ENCODE measurements around the gene KLHL14. TPM values are rescaled to one million over a fixed set of nuclear protein-coding genes. Genes with fewer than 3 reads are reported as not detected.

Gene KLHL14
- total RNA-seq, 4 donors from 2014 or later: 0.14 to 0.75 (median 0.64) TPM; not detected in 1

DNA sequence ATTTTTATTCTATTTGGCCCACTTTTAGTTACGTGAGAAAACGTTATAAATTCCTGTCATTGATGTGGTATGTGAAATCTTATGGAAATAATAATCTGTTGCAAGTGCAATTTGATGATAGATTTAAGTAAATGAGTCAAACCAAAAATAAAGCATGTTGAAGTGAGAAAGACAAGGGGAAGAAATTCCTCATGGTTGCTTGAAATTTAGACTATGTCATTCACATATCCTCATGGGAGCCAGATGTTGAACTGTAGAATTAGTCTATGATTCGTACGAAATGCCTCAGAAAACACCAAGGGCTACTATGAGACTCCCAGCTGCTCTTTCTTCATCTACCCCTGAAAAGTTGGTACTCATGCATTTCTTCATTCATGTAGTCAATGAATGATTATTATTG is 55.7 kb downstream of the KLHL14 start:
- in situ Hi-C loops (cut with MboI; ENCODE audit: low pct_ligation_motif_present in 1 of 4, low pct_unique_long_range_greater_than_20kb in 1 of 4, low sequenced_read_pairs in 3 of 4): loop anchor here in 1 of 4 donors (25.0 kb wide), 1 partner anchor 220 kb away; no protein-coding TSS in a partner anchor

DNA sequence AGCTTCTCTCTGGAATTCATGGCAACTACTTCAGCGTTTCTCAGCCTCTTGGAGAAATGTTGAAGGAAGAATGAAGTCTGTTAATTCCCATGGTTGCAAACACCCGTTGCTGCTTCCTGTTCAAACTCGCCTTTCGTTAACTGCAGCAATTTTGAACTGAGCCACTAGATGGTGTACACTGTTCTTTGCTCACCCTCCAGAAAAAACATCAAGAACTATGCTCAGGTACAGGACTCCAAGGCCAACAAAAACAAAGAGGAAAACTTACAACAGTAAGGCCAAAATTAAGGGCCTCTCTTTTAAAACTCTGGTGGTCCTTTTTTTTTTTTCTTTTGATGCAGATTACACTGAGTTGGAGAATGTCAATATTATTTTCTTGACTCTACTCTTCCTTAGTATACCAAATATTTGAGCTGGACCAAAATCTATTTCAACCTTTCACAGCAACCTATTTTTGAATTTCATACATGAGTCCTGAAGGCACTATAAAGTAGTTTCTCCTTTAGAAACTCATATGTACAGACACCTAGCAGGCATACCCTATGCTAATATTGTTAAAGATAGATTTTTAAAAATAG is 58.2 kb downstream of the KLHL14 start:
- DNase-seq: peak; percentile 31
- H3K27me3 ChIP-seq: no peaks in the 10 kb centered on the region
- H3K4me3 ChIP-seq: no peak overlapping the region
- in situ Hi-C loops (cut with MboI; ENCODE audit: low pct_ligation_motif_present in 1 of 4, low pct_unique_long_range_greater_than_20kb in 1 of 4, low sequenced_read_pairs in 3 of 4) (loop anchor here in 1 of 4 donors (25.0 kb wide), 1 partner anchor 223 kb away; no protein-coding TSS in a partner anchor), intact Hi-C loops (cut with DNase I; ENCODE audit: low total_unique reads) (no loop called here)
- no peaks in the 10 kb centered on the region for H3K36me3 ChIP-seq
- H3K9me3 ChIP-seq: no peaks in the 10 kb centered on the region
- no peaks in the 10 kb centered on the region for H3K4me1 ChIP-seq
- TF ChIP-seq POLR2A (IDR thresholded peaks at IDR 0.05) (no peak), POLR2AphosphoS5 (IDR thresholded peaks at IDR 0.05) (no peak), EP300 (IDR thresholded peaks at IDR 0.05; ENCODE audit: low read depth) (no peak)
- TF ChIP-seq, protein P1, sequence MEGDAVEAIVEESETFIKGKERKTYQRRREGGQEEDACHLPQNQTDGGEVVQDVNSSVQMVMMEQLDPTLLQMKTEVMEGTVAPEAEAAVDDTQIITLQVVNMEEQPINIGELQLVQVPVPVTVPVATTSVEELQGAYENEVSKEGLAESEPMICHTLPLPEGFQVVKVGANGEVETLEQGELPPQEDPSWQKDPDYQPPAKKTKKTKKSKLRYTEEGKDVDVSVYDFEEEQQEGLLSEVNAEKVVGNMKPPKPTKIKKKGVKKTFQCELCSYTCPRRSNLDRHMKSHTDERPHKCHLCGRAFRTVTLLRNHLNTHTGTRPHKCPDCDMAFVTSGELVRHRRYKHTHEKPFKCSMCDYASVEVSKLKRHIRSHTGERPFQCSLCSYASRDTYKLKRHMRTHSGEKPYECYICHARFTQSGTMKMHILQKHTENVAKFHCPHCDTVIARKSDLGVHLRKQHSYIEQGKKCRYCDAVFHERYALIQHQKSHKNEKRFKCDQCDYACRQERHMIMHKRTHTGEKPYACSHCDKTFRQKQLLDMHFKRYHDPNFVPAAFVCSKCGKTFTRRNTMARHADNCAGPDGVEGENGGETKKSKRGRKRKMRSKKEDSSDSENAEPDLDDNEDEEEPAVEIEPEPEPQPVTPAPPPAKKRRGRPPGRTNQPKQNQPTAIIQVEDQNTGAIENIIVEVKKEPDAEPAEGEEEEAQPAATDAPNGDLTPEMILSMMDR (IDR thresholded peaks at IDR 0.05): peak; percentile 55 to 64 (median 62)
- 0 to 1% methylated on average over 2 to 4 of the region's 4 CpGs for WGBS, 2 donors (ENCODE audit: low coverage in 1 of 2)
- H3K27ac ChIP-seq: no peak overlapping the region

More for the DNA sequence above, 55.7 kb downstream of the KLHL14 start:
- Histone ChIP-seq H3K27me3 (no peaks in the 10 kb centered on the region), H3K4me1 (no peaks in the 10 kb centered on the region), H3K9me3 (no peaks in the 10 kb centered on the region), H3K36me3 (no peaks in the 10 kb centered on the region), H3K27ac (no peak overlapping the region), H3K4me3 (no peak overlapping the region)
- TF ChIP-seq, protein P1 (IDR thresholded peaks at IDR 0.05): no peak
- no peak for TF ChIP-seq POLR2AphosphoS5 (IDR thresholded peaks at IDR 0.05)
- no peak for TF ChIP-seq EP300 (IDR thresholded peaks at IDR 0.05; ENCODE audit: low read depth)
- TF ChIP-seq POLR2A (IDR thresholded peaks at IDR 0.05): no peak
- intact Hi-C loops (cut with DNase I; ENCODE audit: low total_unique reads): no loop called here
- WGBS, 2 donors (ENCODE audit: low coverage in 1 of 2): 93 to 94% methylated on average over 2 to 4 of the region's 4 CpGs
- DNase-seq: no peak

DNA sequence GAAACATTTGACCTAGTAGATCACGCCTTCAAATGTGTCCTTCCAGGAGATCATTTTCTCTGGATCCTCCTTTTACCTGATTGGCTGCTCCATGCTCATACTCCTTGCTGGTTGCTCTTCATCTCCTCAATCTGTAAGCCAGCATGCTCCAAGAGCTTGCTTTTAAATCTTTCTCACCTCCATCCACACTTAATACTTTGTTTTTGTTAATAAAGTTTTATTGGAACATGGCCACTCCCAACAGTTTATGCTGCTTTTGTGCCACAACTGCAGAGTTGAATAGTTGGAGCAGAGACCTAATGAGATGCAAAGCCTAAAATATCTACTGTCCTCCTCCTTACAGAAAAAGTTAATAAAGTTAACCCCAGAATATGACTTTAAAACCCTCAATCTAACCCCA is 60.0 kb downstream of the KLHL14 start:
- H3K27ac ChIP-seq: no peak overlapping the region
- H3K4me3 ChIP-seq: no peak overlapping the region
- TF ChIP-seq, protein P1 (IDR thresholded peaks at IDR 0.05): no peak
- no peak for TF ChIP-seq POLR2AphosphoS5 (IDR thresholded peaks at IDR 0.05)
- TF ChIP-seq EP300 (IDR thresholded peaks at IDR 0.05; ENCODE audit: low read depth): no peak
- no peak for TF ChIP-seq POLR2A (IDR thresholded peaks at IDR 0.05)
- no peak for DNase-seq
- intact Hi-C loops (cut with DNase I; ENCODE audit: low total_unique reads): no loop called here
- H3K9me3 ChIP-seq: no peaks in the 10 kb centered on the region
- H3K36me3 ChIP-seq: no peaks in the 10 kb centered on the region
- H3K4me1 ChIP-seq: no peaks in the 10 kb centered on the region
- in situ Hi-C loops (cut with MboI; ENCODE audit: low pct_ligation_motif_present in 1 of 4, low pct_unique_long_range_greater_than_20kb in 1 of 4, low sequenced_read_pairs in 3 of 4): loop anchor here in 1 of 4 donors (25.0 kb wide), 1 partner anchor 224 kb away; no protein-coding TSS in a partner anchor
- H3K27me3 ChIP-seq: no peaks in the 10 kb centered on the region
- 83 to 85% methylated on average over 1 of the region's 1 CpG for WGBS, 2 donors (ENCODE audit: low coverage in 1 of 2)

DNA sequence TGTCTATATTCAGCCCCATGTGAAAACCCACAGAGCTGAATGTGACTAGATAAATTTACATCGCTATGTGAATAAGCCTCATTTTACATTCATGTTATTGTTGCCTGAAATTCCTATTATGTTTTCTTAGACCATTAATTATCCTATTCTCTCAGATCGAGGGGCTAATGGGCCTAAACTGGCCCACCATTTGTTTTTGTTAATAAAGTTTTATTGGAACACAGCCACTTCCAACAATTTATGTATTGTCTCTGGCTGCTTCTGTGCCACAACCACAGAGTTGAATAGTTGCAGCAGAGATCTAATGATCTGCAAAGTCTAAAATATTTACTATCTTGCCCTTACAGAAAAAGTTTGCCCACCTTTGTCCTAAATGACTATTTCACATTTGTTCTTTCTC is 61.0 kb downstream of the KLHL14 start:
- no peak for DNase-seq
- in situ Hi-C loops (cut with MboI; ENCODE audit: low pct_ligation_motif_present in 1 of 4, low pct_unique_long_range_greater_than_20kb in 1 of 4, low sequenced_read_pairs in 3 of 4): loop anchor here in 1 of 4 donors (25.0 kb wide), 1 partner anchor 225 kb away; no protein-coding TSS in a partner anchor
- Histone ChIP-seq H3K4me3 (no peak overlapping the region), H3K36me3 (no peaks in the 10 kb centered on the region), H3K4me1 (no peaks in the 10 kb centered on the region), H3K27ac (no peak overlapping the region), H3K9me3 (no peaks in the 10 kb centered on the region), H3K27me3 (no peaks in the 10 kb centered on the region)
- 63 to 89% methylated on average over 1 to 2 of the region's 2 CpGs for WGBS, 2 donors (ENCODE audit: low coverage in 1 of 2)
- TF ChIP-seq, protein P1 (IDR thresholded peaks at IDR 0.05): no peak
- TF ChIP-seq POLR2AphosphoS5 (IDR thresholded peaks at IDR 0.05) (no peak), POLR2A (IDR thresholded peaks at IDR 0.05) (no peak), EP300 (IDR thresholded peaks at IDR 0.05; ENCODE audit: low read depth) (no peak)
- intact Hi-C loops (cut with DNase I; ENCODE audit: low total_unique reads): no loop called here
